Glutamatergic neuron (in vitro differentiated cells): Measurements from ENCODE around the gene SSU72. TPM values are rescaled to one million over a fixed set of nuclear protein-coding genes. Genes with fewer than 3 reads are reported as not detected.
A peak's percentile ranks its signal among the peaks of the same experiment; 100 is the strongest.

Experiments
- DNase-seq: peaks from one replicate; pipeline ENCODE4 v3.0.0; 2022
- H3K27ac Mint-ChIP-seq: one replicate; pipeline ENCODE4 v1.8.0; 2020; ENCODE audit warnings: mild to moderate bottlenecking, mixed read lengths, inconsistent platforms; ENCODE audit not compliant: unreplicated experiment
- H3K27me3 Mint-ChIP-seq: one replicate; pipeline ENCODE4 v1.8.0; 2020; ENCODE audit warnings: mild to moderate bottlenecking, moderate library complexity, mixed read lengths, inconsistent platforms; ENCODE audit not compliant: unreplicated experiment
- H3K36me3 Mint-ChIP-seq: one replicate; pipeline ENCODE4 v1.8.0; 2020; ENCODE audit warnings: mild to moderate bottlenecking, mixed read lengths, inconsistent platforms; ENCODE audit not compliant: unreplicated experiment
- H3K4me1 Mint-ChIP-seq: one replicate; pipeline ENCODE4 v1.8.0; 2020; ENCODE audit warnings: mild to moderate bottlenecking, low read depth, mixed read lengths, inconsistent platforms; ENCODE audit not compliant: unreplicated experiment
- H3K4me3 Mint-ChIP-seq: one replicate; pipeline ENCODE4 v1.8.0; 2020; ENCODE audit warnings: mild to moderate bottlenecking, mixed read lengths, inconsistent platforms; ENCODE audit not compliant: unreplicated experiment
- H3K9me3 Mint-ChIP-seq: one replicate; pipeline ENCODE4 v1.8.0; 2020; ENCODE audit warnings: mild to moderate bottlenecking, moderate library complexity, mixed read lengths, inconsistent platforms; ENCODE audit not compliant: unreplicated experiment
- long read RNA-seq: library from polyadenylated mRNA; unstranded; transcript quantifications from one replicate; pipeline ENCODE4 v2.0.0, GENCODE V29; 2020; ENCODE audit not compliant: unreplicated experiment
- total RNA-seq: library from RNA; stranded (reverse); fragmentation: NEBNext Ultra II Directional; extraction: Animal tissue kit (Norgen Biotek cat#: 25700); gene quantifications from one replicate; pipeline ENCODE4 v1.2.1, GENCODE V29; 2021; ENCODE audit not compliant: unreplicated experiment
- TF ChIP-seq, protein P1 (sequence below): fragments of 200-600 bp; sonication (generic); IDR thresholded peaks from one replicate; pipeline ENCODE4 v1.5.0; 2021; ENCODE audit not compliant: partially characterized antibody, unreplicated experiment

The SSU72 gene
- total RNA-seq: 123 TPM
- long read RNA-seq, full-length matches to known transcripts: 198 of 217 reads
- long read RNA-seq, partial matches to known transcripts: 1 of 217 reads
- long read RNA-seq, other reads (novel, unspliced or antisense): 18 of 217 reads

DNA sequence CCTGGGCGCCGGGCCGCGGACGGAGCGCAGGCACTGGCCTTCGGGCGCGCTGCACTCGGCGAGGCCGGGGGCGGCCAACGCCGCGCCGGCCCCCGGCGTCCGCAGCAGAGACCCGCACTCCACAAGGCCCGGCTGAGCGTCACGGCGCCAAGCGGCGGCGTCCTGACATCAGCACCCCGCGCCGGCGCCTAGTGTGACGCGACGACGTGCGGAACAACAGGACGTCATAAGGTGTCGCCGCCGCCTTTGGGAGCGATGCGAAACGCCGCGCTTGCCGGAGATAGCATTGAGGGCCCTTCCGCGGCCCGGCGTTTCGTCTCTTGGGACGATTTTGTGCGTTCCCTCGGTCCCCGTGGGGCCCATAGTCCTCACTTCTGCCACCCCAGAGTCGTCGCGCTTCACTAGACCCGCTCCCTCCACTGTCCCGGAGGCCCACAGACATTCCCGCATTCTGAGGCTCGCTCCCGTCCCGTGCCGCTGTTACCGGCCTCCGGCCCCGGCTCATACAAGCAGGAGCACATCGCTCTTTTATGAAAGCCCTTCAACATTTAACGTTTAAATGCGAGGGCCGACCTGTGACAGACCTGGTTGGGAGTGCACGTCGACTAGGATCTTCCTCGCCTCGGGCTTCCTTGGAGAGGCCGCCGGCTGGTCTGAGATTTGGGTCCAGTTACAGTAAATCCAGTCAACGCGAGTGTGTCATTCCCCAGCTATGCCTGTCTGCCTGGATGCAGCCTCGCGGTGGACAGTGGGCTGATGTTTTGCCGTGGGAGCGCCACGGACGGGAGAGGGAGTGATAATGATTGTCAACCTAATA lies at the start of gene SSU72:
TSS of gene SSU72 (minus strand) at position 143 of the 817 bp plus-strand sequence. CDS start 306 bp downstream, outside the sequence.
- Mint-ChIP-seq H3K36me3 (peaks cover 9% of the 10 kb centered on the region), H3K9me3 (peaks cover 21% of the 10 kb centered on the region), H3K4me1 (peaks cover 11% of the 10 kb centered on the region), H3K4me3 (peak within 1 kb of the TSS; percentile 99), H3K27ac (peak within 1 kb of the TSS; percentile 95), H3K27me3 (peaks cover 16% of the 10 kb centered on the region)
- peak; percentile 94 for DNase-seq
- TF ChIP-seq, protein P1, sequence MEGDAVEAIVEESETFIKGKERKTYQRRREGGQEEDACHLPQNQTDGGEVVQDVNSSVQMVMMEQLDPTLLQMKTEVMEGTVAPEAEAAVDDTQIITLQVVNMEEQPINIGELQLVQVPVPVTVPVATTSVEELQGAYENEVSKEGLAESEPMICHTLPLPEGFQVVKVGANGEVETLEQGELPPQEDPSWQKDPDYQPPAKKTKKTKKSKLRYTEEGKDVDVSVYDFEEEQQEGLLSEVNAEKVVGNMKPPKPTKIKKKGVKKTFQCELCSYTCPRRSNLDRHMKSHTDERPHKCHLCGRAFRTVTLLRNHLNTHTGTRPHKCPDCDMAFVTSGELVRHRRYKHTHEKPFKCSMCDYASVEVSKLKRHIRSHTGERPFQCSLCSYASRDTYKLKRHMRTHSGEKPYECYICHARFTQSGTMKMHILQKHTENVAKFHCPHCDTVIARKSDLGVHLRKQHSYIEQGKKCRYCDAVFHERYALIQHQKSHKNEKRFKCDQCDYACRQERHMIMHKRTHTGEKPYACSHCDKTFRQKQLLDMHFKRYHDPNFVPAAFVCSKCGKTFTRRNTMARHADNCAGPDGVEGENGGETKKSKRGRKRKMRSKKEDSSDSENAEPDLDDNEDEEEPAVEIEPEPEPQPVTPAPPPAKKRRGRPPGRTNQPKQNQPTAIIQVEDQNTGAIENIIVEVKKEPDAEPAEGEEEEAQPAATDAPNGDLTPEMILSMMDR: no peak

DNA sequence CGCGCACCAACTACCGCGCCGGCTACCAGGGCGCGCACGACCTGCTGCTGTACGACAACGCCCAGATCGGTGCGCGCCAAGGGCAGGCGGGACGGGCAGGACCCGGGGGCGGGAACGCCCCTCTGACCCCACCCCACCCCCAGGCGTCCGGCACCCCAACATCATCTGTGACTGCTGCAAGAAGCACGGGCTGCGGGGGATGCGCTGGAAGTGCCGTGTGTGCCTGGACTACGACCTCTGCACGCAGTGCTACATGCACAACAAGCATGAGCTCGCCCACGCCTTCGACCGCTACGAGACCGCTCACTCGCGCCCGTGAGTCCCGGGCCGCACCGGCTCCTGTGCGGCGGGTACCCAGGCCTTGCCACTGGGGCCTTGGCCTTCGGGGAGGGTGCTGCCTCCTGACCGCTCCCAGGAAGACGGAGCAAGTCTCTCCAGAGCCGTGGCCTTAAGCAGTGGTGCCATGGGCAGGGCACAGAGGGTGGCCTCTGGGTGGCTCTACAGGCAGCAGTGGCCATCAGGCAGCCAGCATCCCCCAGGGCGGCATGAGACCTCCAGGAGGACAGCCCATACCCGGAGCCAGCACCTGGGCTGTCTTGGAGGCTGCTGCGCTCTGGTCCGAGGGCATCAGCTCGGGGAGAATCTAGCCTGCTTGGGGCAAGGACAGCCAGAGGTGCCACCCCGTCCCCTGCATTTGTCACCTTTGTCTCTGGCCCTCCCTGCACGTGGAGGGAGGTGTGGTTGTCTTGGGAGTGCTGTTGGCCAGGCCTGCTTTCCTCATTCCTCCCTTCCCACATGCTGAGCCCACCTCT lies 49.2 kb upstream of the SSU72 start:
- TF ChIP-seq, protein P1: no peak
- H3K4me1 Mint-ChIP-seq: peaks cover 10% of the 10 kb centered on the region
- DNase-seq: no peak
- no peaks in the 10 kb centered on the region for H3K36me3 Mint-ChIP-seq
- H3K27ac Mint-ChIP-seq: no peak overlapping the region
- peaks cover 13% of the 10 kb centered on the region for H3K9me3 Mint-ChIP-seq
- H3K27me3 Mint-ChIP-seq: peaks cover 22% of the 10 kb centered on the region
- no peak overlapping the region for H3K4me3 Mint-ChIP-seq

DNA sequence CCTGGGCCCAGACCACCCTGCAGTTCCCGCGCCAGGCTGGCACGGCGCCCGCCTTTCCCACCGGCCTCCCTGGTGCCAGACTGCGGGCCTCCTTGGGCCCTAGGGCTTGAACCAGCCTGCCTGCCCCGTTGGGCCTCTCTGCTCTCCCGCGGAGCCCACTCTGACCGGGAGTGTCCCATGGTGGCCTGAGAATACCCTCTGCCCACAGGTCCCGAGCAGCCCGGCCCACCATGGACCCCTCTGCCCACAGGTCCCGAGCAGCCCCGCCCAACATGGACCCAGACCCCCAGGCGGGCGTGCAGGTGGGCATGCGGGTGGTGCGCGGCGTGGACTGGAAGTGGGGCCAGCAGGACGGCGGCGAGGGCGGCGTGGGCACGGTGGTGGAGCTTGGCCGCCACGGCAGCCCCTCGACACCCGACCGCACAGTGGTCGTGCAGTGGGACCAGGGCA lies 48.5 kb upstream of the SSU72 start:
- peaks cover 13% of the 10 kb centered on the region for H3K9me3 Mint-ChIP-seq
- TF ChIP-seq, protein P1: no peak
- DNase-seq: no peak
- peaks cover 22% of the 10 kb centered on the region for H3K27me3 Mint-ChIP-seq
- H3K27ac Mint-ChIP-seq: no peak overlapping the region
- peaks cover 10% of the 10 kb centered on the region for H3K4me1 Mint-ChIP-seq
- no peak overlapping the region for H3K4me3 Mint-ChIP-seq
- H3K36me3 Mint-ChIP-seq: no peaks in the 10 kb centered on the region

DNA sequence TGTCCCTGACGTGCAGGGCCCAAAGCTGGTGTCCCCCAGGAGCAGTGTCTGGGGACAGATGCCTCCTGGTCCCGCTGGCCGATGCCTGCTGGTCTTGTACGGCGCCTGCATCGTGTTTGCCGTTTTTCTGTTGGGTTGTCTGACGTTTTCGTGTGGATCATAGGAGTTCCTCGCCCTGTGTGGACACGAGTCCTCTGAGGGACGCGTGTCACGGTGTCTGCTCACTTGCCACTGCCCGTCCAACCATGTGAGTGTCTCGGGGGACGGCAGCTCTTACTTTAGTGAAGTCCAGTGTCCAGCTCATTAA lies 48.1 kb upstream of the SSU72 start:
- Mint-ChIP-seq H3K4me1 (peaks cover 10% of the 10 kb centered on the region), H3K9me3 (peaks cover 13% of the 10 kb centered on the region), H3K27me3 (peaks cover 21% of the 10 kb centered on the region), H3K27ac (peak overlapping the region; percentile 46), H3K36me3 (no peaks in the 10 kb centered on the region), H3K4me3 (peak overlapping the region; percentile 65)
- DNase-seq: no peak
- TF ChIP-seq, protein P1: no peak
